Measurements from ENCODE around the gene NTSR1.

The NTSR1 gene

DNA sequence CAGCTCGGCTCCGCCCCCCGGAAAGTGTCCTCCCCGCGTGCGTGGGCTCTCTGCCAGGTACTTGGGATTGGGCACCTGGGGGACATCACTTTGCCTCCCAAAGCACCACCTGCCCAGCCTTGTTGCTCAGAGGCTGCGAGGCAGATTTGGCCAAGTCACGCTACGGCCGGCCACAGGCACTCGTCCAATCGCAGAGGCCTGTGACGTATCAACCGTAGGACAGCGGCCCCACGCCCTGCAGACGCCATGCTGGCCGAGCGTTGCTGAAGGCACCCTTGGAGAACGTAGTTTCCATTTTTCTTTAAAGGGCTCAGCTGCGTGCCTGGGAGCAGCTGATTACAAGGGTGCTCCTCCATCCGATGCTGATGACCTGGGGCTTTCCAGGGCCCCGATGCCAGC, 3.1 kb downstream of the NTSR1 start:
- DNase-seq (ENCODE audit: low read depth) = no peak
- TF ChIP-seq CTCF (IDR thresholded peaks at IDR 0.05; ENCODE audit: control insufficient read depth, extremely low read depth, insufficient read depth) = no peak
- H3K4me3 ChIP-seq (ENCODE audit: low read depth, low read length) = no peak overlapping the region

DNA sequence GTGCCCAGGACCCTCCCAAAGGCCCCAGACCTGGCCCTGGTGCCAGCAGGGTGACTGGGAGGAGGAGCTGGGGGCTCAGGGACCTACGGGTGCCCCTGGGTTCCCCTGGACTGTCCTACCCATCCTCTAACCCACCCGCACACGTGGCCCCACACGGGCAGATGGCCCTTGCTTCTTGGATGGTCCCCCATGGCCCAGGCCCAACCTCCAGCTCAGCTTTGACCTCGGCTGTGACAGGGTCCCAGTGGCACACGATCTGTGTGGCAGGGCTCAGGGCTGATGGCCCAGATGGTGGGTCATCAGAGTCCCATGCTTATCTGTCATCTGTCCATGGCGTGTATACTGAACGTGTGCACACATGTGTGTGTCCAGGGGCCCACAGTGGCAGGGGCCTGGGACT, 4.0 kb downstream of the NTSR1 start:
- no peak for DNase-seq (ENCODE audit: low read depth)
- no peak for TF ChIP-seq CTCF (IDR thresholded peaks at IDR 0.05; ENCODE audit: control insufficient read depth, extremely low read depth, insufficient read depth)
- no peak overlapping the region for H3K4me3 ChIP-seq (ENCODE audit: low read depth, low read length)

DNA sequence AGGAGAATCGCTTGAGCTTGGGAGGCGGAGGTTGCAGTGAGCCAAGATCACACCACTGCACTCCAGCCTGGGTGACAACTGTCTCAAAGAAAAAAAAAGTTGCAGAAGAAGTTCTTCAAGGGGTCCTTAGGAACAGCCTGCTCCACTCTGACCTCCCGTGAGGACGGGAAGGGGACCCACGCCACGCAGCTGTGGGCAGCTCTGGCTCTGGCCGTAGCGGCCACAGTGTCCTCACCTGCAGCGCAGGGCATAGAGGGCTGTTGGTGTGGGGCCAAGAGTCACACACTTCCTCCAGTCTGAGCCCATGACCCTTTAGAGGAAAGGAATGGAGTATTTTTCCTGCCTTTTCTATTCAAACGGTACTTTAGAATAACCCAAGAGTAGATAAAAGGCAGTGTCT, 5.4 kb downstream of the NTSR1 start:
- TF ChIP-seq CTCF (IDR thresholded peaks at IDR 0.05; ENCODE audit: control insufficient read depth, extremely low read depth, insufficient read depth) = no peak
- no peak overlapping the region for H3K4me3 ChIP-seq (ENCODE audit: low read depth, low read length)

GRCh38 chr20:62714799-62715198, 6.2 kb downstream of the NTSR1 start:
- no peak for DNase-seq (ENCODE audit: low read depth)
- no peak for TF ChIP-seq CTCF (IDR thresholded peaks at IDR 0.05; ENCODE audit: control insufficient read depth, extremely low read depth, insufficient read depth)
- H3K4me3 ChIP-seq (ENCODE audit: low read depth, low read length) = no peak overlapping the region

More for the DNA sequence above, 5.4 kb downstream of the NTSR1 start:
- DNase-seq (ENCODE audit: low read depth) = no peak

DNA sequence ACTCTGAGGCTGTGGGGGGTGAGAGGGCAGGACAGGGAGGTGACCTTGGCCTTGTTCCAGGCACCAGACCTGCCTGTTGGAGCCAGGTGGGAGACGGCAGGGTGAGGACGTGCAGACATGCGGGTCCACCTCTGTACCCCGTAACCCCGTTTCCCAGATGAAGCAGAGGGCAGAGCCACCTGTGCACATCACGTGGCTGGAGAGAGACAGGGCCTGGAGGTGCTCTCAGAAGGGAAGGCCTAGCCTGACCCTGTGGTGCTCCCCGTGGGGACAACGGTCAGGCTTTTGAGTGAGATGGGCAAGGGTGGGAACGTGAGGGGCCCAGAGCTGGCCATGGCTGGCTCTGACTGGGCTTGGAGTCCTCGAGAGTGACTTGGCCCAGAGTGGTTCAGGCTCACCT, 6.6 kb downstream of the NTSR1 start:
- DNase-seq (ENCODE audit: low read depth) = no peak
- TF ChIP-seq CTCF (IDR thresholded peaks at IDR 0.05; ENCODE audit: control insufficient read depth, extremely low read depth, insufficient read depth) = no peak
- H3K4me3 ChIP-seq (ENCODE audit: low read depth, low read length) = no peak overlapping the region

DNA sequence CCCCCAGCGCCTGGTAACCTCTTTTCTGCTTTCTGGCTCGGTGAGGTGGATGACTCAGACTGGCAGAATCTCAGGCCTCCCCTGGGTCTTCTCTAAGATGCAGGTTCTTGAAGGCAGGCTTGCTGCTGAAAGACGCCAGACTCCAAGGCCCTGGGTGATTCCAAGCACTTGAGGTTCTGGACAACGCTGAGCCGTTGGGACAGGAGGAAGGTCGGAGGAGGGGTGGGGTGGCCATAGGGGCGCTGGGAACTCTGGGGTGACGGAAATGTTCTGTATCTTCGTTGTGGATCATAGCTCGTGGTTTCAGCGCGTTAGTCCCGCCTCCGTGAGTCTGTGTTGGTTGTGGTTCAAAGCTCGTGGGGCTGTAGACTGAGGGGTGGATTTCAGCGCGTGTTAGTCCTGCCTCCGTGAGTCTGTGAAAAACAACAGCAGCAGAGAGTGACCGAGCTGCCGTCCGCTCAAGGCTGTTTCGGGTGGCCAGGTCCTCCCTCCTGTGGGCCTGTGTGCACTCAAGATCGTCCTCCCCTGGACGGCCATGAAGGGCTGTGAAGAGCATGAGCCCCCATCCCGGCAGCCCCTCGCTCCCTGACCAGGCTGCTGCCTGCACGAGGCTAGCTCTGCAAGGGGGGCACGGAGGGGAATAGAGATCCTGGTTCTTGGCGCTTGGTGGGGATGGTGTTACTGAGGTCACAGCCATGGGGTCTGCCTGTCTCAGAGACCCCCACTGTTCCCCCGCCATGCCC, 7.7 kb downstream of the NTSR1 start:
- DNase-seq (ENCODE audit: low read depth) = no peak
- no peak for TF ChIP-seq CTCF (IDR thresholded peaks at IDR 0.05; ENCODE audit: control insufficient read depth, extremely low read depth, insufficient read depth)
- no peak overlapping the region for H3K4me3 ChIP-seq (ENCODE audit: low read depth, low read length)

- no peak for TF ChIP-seq CTCF (IDR thresholded peaks at IDR 0.05; ENCODE audit: control insufficient read depth, extremely low read depth, insufficient read depth)
- DNase-seq (ENCODE audit: low read depth) = no peak
- no peak overlapping the region for H3K4me3 ChIP-seq (ENCODE audit: low read depth, low read length)
These were observed 8.3 kb downstream of the NTSR1 start for GRCh38 chr20:62716941-62717310.
